K562 (cell line): Measurements from ENCODE around the gene TTN. TPM values are rescaled to one million over a fixed set of nuclear protein-coding genes. Genes with fewer than 3 reads are reported as not detected.

Experiments used
- BCL6 ChIP-seq: fragments of 250-450 bp; sonication (Bioruptor Pico); IDR thresholded peaks from 2 replicates; pipeline ENCODE4 v1.4.0; 2020
- CAMTA2 ChIP-seq: fragments of 250-450 bp; sonication (Bioruptor Pico); conservative IDR thresholded peaks from 2 replicates; pipeline ENCODE4 v1.5.1; 2022
- CSDE1 ChIP-seq, 2 experiments: fragments of 450-650 bp; IDR thresholded peaks; 2 replicates each; pipeline ENCODE4 v1.6.1; 2016; ENCODE audit warnings: mild to moderate bottlenecking in 1 of 2
- CUX1 ChIP-seq: fragments of 200-800 bp; sonication (Bioruptor generic); IDR thresholded peaks from 2 replicates; pipeline ENCODE4 v1.6.1; 2016; ENCODE audit warnings: missing genetic modification characterization, missing compliant biosample characterization
- HCFC1 ChIP-seq: IDR thresholded peaks from 2 replicates; pipeline ENCODE4 v1.6.1; 2012; ENCODE audit warnings: low read depth, low read length, improper control_type of control experiment
- HIVEP1 ChIP-seq: fragments of 250-450 bp; sonication (Bioruptor Pico); IDR thresholded peaks from 2 replicates; pipeline ENCODE4 v1.4.0; 2020; ENCODE audit warnings: mild to moderate bottlenecking
- KHSRP ChIP-seq: fragments of 450-650 bp; IDR thresholded peaks from 2 replicates; pipeline ENCODE4 v1.6.1; 2017
- PCBP2 ChIP-seq: fragments of 200-400 bp; formaldehyde crosslinking; IDR thresholded peaks from 2 replicates; pipeline ENCODE4 v1.6.1; 2018; ENCODE audit warnings: low read length, low read depth, mild to moderate bottlenecking, moderate library complexity; ENCODE audit not compliant: poor library complexity, severe bottlenecking
- TCF3 ChIP-seq: sonication (generic); formaldehyde crosslinking; IDR thresholded peaks from 2 replicates; pipeline ENCODE4 v1.4.0; 2020; ENCODE audit warnings: mild to moderate bottlenecking, missing genetic modification reagents
- ZBTB7A ChIP-seq: IDR thresholded peaks from 2 replicates; pipeline ENCODE4 v1.6.1; 2011; ENCODE audit warnings: low read depth, mild to moderate bottlenecking, low read length, moderate library complexity, borderline replicate concordance; ENCODE audit not compliant: control insufficient read depth
- ZHX1 ChIP-seq: fragments of 150-350 bp; conservative IDR thresholded peaks from 2 replicates; pipeline ENCODE4 v1.6.1; 2014; ENCODE audit warnings: low read length
- ZNF217 ChIP-seq: sonication (generic); formaldehyde crosslinking; IDR thresholded peaks from 2 replicates; pipeline ENCODE4 v1.8.0; 2022; ENCODE audit warnings: mild to moderate bottlenecking, missing genetic modification reagents
- polyA plus RNA-seq, 8 experiments: library from polyadenylated mRNA; depleted of rRNA in 4 of 8; stranded (reverse) in 5 of 8; unstranded in 3 of 8; fragments of >200 nt; fragmentation: Nextera tagmentation in 2 of 8; fragmentation: Illumina TruSeq in 1 of 8; extraction: Ambion mirVana in 2 of 8; extraction: Trizol in 1 of 8; gene quantifications; 2 replicates each; pipeline versions ENCODE4 v1.2.1 to v1.2.3, GENCODE V29; 2011 to 2014; ENCODE audit warnings: inconsistent platforms in 1 of 8, missing spikeins in 1 of 8
- total RNA-seq, 7 experiments: library from RNA; depleted of rRNA in 6 of 7; stranded (reverse); fragments of >200 nt in 6 of 7; fragmentation: Illumina TruSeq in 2 of 7; extraction: Trizol in 2 of 7; gene quantifications; 2 replicates each; pipeline versions ENCODE4 v1.2.1 to v1.2.3, GENCODE V29; 2011 to 2021; ENCODE audit warnings: low replicate concordance in 1 of 7
- TF ChIP-seq, protein P1 (sequence below), 2 experiments: fragments of 450-650 bp; conservative IDR thresholded peaks; 2 replicates each; pipeline ENCODE4 v1.6.1; 2017; ENCODE audit warnings: mild to moderate bottlenecking in 2 of 2, moderate library complexity in 2 of 2
- TF ChIP-seq, protein P2 (sequence below): sonication (generic); formaldehyde crosslinking; IDR thresholded peaks from 2 replicates; pipeline ENCODE4 v1.8.0; 2022; ENCODE audit warnings: mild to moderate bottlenecking, missing genetic modification reagents

Gene TTN
- total and polyA plus RNA-seq, 9 of the 15 experiments (the other 6 are each of a cell fraction or from before 2014, with no cell fraction given) = under 0.01 to 0.20 (median 0.04) TPM; not detected in 1

DNA sequence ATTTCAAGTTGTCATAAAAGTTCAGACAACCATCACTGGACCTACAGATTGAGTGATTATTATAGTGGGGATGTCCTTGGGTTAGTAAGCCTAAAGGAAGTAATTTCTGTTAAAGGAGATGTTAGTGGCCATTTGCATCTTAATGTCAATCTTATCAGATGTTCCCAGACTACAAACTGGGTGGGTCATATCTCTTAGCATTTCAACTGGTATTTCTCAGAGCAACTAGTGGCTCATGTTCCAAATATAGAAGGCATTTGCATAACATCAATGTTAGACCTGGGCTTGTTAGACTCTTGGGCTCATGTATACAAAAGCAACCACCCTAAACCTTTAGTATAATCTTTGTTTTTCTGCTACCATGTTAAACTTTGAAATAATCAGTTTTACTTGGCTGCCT, 309.1 kb downstream of the TTN start (continued):
- TF ChIP-seq ZHX1 = no peak
- TF ChIP-seq, protein P1, sequence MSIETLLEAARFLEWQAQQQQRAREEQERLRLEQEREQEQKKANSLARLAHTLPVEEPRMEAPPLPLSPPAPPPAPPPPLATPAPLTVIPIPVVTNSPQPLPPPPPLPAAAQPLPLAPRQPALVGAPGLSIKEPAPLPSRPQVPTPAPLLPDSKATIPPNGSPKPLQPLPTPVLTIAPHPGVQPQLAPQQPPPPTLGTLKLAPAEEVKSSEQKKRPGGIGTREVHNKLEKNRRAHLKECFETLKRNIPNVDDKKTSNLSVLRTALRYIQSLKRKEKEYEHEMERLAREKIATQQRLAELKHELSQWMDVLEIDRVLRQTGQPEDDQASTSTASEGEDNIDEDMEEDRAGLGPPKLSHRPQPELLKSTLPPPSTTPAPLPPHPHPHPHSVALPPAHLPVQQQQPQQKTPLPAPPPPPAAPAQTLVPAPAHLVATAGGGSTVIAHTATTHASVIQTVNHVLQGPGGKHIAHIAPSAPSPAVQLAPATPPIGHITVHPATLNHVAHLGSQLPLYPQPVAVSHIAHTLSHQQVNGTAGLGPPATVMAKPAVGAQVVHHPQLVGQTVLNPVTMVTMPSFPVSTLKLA (conservative IDR thresholded peaks at IDR 0.05) = 0 out of 4 replicates have a peak, but pooled peaks of 1 of the 2 experiments have one; percentile 11
- no peak for TF ChIP-seq ZNF217 (CRISPR knock-in tag)
- TF ChIP-seq KHSRP = no peak
- TF ChIP-seq CSDE1 (IDR thresholded peaks at IDR 0.05) = no peak
- TF ChIP-seq TCF3 = peak; percentile 75
- TF ChIP-seq CAMTA2 = no peak
- no peak for TF ChIP-seq CUX1 (CRISPR knock-in tag)
- no peak for TF ChIP-seq HCFC1
- TF ChIP-seq HIVEP1 (CRISPR knock-in tag) = no peak
- TF ChIP-seq ZBTB7A = no peak
- TF ChIP-seq, protein P2, sequence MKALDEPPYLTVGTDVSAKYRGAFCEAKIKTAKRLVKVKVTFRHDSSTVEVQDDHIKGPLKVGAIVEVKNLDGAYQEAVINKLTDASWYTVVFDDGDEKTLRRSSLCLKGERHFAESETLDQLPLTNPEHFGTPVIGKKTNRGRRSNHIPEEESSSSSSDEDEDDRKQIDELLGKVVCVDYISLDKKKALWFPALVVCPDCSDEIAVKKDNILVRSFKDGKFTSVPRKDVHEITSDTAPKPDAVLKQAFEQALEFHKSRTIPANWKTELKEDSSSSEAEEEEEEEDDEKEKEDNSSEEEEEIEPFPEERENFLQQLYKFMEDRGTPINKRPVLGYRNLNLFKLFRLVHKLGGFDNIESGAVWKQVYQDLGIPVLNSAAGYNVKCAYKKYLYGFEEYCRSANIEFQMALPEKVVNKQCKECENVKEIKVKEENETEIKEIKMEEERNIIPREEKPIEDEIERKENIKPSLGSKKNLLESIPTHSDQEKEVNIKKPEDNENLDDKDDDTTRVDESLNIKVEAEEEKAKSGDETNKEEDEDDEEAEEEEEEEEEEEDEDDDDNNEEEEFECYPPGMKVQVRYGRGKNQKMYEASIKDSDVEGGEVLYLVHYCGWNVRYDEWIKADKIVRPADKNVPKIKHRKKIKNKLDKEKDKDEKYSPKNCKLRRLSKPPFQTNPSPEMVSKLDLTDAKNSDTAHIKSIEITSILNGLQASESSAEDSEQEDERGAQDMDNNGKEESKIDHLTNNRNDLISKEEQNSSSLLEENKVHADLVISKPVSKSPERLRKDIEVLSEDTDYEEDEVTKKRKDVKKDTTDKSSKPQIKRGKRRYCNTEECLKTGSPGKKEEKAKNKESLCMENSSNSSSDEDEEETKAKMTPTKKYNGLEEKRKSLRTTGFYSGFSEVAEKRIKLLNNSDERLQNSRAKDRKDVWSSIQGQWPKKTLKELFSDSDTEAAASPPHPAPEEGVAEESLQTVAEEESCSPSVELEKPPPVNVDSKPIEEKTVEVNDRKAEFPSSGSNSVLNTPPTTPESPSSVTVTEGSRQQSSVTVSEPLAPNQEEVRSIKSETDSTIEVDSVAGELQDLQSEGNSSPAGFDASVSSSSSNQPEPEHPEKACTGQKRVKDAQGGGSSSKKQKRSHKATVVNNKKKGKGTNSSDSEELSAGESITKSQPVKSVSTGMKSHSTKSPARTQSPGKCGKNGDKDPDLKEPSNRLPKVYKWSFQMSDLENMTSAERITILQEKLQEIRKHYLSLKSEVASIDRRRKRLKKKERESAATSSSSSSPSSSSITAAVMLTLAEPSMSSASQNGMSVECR (CRISPR knock-in tag) = no peak
- no peak for TF ChIP-seq PCBP2
- TF ChIP-seq BCL6 (CRISPR knock-in tag) = no peak
